Hematopoietic multipotent progenitor cell treated with erythropoietin and hydrocortisone succinate and interleukin-3 and kit ligand, for 8 days (in vitro differentiated cells): ENCODE results near the gene PFDN5.
"Not testable (repeated sequence)": the region's sequence is repeated elsewhere in the genome, so short reads cannot be mapped to it uniquely, and the experiment has no call there.

Experiments used
- DNase-seq: peaks from one replicate; pipeline ENCODE4 v3.0.0-alpha.2; 2015

The PFDN5 gene

DNA sequence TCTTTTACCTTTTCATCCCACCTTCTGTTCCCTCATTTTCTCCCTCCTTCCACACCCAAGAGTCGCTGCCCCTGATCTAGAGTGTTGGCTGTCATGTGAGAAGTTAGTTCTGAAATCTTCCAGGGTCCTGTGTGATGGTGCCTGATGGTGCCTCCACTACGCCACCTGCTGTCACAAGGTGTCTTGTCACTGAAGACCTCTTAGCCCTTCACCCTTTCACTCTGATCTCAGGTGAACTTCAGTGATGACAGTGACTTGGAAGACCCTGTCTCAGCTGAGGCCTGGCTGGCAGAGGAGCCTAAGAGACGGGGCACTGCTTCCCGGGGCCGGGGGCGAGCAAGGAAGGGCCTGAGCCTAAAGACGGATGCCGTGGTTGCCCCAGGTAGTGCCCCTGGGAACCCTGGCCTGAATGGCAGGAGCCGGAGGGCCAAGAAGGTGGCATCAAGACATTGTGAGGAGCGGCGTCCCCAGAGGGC, 7.6 kb upstream of the PFDN5 start:
- peak; percentile 75 for DNase-seq

- no peak for DNase-seq
Measured at GRCh38 chr12:53288322-53288721, 7.0 kb upstream of the PFDN5 start.

DNA sequence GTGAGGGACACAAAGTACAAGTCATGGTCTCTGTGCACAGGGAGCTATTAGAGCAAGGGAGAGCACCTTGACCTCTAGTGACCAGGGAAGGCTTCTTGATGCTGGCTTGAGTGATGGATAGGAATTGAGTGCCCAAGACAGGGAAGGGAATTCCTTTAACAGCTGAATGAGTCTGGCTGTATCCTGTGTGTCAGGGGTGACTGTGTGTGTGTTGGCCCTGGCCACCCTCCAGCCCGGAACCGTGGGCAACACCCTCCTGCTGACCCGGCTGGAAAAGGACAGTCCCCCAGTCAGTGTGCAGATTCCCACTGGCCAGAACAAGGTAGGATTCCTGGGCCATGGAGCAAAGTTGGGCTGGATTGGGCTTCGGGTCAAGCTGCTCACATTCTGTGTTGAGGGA, 5.5 kb upstream of the PFDN5 start:
- DNase-seq = no peak

GRCh38 chr12:53290661-53291060, 4.7 kb upstream of the PFDN5 start:
- DNase-seq = no peak

DNA sequence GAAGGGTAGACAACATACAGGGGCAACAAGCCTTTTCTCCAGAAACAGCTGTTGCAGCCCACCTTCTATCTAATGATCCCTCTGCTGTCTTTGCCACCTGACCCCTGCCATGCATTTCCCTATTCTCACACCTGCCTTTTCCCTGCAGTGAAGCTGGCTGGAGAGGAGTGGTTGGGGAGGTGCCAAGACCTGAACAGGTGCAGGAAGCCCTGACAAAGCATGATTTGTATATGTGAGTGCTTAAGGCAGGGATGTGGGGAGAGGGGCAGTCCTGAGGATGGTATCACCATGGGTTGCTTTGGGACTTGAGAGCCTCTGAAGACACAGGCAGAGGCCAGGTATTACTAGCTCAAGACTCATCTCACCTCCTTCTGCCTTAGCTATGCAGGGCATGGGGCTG, 2.9 kb upstream of the PFDN5 start:
- no peak for DNase-seq

DNA sequence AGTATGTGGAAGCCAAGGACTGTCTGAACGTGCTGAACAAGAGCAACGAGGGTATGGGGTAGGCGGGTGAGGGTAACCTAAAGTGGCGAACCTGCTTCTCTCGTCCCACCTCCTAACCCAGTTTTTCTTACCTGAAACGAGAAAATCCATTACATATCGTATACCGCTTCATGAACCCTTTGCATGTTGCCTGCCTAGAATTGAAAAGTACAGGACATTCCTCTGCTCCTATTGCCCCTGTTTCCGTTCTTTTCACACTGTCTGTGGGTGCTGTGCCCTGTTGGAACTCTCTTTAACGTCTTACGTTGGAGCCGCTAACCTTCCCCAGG, 513 bp downstream of the PFDN5 start:
- DNase-seq = peak; percentile 26

DNA sequence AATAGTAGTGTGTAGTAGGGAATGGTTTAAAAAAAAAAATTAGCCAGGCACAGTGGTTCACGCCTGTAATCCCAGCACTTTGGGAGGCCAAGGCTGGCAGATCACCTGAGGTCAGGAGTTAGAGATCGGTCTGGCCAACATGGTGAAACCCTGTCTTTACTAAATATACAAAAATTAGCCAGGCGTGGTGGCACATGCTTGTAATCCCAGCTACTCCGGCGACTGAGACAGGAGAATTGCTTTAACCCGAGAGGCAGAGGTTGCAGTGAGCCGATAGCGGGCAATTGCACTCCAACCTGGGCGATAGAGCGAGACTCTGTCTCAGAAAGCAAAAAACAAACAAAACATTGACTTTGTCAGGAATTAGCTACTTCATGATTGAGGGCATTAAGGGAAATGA, 1.8 kb downstream of the PFDN5 start:
- DNase-seq = not testable (repeated sequence)

- DNase-seq = no peak
Measured at GRCh38 chr12:53298164-53298563, 2.8 kb downstream of the PFDN5 start.

GRCh38 chr12:53299101-53299453, 3.7 kb downstream of the PFDN5 start:
- DNase-seq = peak; percentile 79

GRCh38 chr12:53299454-53300180, 4.3 kb downstream of the PFDN5 start, which contains the start of gene MYG1:
MYG1 (plus strand) TSS chr12:53299695; CDS start chr12:53299738, 43 bp downstream.
- DNase-seq = peak; percentile 92

GRCh38 chr12:53300187-53300586, 4.8 kb downstream of the PFDN5 start:
- peak; percentile 8 for DNase-seq

- no peak for DNase-seq
Measured at GRCh38 chr12:53302903-53303302, 7.6 kb downstream of the PFDN5 start.

GRCh38 chr12:53306826-53307225, 11.5 kb downstream of the PFDN5 start:
- no peak for DNase-seq

DNA sequence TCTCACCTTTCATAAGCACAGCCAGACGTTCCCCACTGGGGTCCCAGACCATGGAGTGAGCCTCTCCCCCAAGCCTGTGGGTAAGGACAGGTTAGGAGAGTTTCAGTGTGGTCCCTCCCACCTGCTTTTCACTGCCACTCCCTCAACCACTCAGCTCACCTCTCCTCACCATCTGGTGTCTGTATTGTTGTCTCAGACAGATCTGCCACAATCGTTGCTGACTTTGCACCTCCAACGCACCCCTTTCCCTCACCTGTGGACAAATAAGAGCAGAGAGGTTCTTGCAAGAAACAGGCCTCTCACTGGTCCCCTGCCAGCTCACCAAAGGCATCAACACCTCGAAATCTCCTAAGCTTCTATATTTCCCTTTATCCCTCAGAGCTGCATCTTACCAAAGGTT, 12.9 kb downstream of the PFDN5 start:
- DNase-seq = no peak

- no peak for DNase-seq
Measured at GRCh38 chr12:53313996-53314395, 18.7 kb downstream of the PFDN5 start.

GRCh38 chr12:53320352-53321195, 25.2 kb downstream of the PFDN5 start:
- no peak for DNase-seq

DNA sequence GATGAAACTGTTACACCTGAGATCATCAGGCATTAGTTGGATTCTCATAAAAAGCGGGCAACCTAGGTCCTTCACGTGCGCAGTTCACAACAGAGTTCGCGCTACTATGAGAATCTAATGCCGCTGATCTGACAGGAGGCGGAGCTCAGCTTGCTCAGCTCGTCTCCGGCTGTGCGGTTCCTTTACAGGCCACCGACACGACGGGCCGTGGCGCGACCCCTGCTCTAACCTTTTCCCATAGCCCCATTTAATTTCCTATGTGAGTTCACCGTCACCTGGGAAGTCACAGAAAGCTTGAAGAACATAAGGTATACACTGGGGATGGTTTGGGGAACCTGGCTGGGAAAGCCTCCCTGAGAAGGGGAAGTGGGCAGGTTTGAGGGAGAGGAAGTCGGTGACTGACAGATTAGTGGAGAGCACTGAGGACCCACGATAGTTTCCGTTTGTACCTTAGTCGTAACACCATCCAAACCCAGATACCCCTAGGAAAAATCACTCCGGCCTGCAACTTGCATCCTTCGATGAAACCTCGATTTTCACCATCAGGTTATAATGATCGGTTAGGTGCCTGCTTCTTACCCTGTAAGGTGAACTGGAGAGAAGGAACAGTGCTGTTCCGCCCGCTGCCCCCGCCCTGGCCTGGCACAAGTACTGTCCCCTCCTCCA, 28.9 kb downstream of the PFDN5 start:
- peak; percentile 66 for DNase-seq

DNA sequence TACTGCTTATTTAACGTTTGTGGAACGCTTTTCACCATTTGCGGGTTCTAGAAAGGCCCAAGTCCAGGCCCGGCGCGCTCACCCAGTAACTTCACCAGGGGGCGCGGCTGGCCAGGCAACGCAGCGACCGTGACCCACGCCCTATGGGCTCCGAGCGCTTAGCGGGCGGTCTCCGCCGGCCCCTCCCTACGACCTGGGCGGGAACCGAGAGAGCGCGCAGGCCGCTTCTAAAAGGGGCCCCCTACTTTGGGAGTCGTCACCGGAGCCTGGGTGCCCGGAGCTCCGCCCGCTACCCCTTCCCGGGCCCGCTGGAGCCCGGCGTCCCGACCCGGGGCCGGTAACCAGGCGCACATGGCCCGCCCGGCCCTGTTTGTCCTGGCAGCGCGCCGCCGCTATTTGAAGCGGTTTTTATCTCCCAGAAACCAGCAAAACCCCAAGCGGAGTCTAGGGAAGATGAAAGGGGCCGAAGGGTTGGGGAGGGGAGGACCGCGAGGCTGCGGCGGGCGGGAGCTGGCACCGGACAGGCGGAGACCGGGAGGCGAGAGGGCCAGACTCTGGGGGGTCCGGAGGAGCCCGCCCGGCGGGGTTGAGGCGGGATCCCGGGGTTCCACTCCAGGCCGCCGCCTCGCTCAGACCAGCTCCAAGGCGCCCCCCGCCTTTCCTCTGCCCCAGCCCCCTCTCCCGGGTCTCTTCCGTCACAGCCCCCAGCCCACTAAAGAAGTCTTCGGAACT, 29.6 kb downstream of the PFDN5 start:
- peak; percentile 93 for DNase-seq

GRCh38 chr12:53325511-53326061, 30.2 kb downstream of the PFDN5 start:
- DNase-seq = no peak

DNA sequence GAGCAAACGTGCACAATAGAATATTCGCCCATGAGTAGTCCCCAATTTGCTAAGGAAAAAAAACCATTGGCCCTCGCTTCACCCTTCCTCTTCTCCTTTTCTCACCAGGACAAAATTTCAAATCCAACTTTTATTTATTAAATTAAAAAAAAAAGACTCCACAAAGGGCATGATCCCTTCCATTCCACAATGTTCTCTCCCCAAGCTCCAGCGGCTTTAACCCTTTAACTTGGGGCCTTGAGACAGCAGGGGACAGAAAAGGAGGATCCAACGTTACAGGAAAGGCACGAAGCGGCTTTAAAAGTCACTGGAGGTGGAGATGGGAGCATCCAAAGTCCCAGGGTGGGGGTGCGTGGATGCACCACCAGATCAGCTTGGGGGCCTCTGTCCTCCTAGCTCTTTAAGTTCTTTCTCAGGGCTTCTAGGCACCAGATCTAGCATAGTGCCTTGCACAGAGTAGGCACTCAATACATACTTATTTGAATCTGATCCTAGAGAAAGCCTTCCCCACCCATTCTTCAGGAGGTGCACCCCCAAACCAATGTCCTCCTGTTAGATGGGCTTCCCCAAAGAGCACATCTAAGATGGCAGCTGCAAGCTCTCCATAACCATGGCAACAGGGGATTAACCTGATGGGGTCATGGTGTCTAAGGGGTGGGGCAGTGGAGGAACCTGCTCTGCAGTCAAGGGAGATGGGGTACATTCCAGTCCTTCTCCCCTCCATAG, 31.3 kb downstream of the PFDN5 start:
- no peak for DNase-seq

DNA sequence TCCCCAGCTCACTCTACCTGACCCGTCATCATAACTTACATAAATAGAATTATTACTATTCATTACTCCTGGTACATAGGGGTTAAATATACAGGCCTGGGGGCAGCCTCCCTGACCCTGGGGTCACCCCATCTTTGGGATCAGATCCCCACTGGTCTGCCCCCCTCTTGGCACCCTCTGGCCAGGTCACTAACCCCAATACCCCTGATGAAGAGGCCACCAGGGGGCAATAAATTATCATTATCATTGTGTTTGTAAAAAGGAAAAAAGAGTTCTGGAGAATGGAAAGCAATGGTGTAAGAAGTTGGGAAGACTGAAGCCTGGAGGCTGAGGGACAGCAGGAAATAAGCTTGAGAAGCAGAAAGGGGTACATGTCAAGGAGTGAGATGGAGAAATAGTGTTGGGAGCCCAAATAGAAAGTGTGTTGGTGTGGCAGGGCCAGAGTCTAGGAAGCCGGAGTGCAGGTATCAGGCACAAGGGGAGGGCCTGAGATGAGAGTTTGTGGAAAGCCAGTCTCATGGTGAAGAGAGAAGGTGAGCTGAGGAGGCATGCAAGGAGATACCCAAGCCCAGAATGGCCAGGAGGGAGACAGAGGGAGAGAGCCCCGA, 32.2 kb downstream of the PFDN5 start:
- DNase-seq = peak; percentile 56

- DNase-seq = no peak
Measured at GRCh38 chr12:53328043-53328435, 32.7 kb downstream of the PFDN5 start.
